Natural killer cell (primary cell): ENCODE results near the gene CENATAC. TPM values are rescaled to one million over a fixed set of nuclear protein-coding genes. Genes with fewer than 3 reads are reported as not detected.
"Not testable (repeated sequence)": the region's sequence is repeated elsewhere in the genome, so short reads cannot be mapped to it uniquely, and the experiment has no call there.

Experiments used
- ATAC-seq, 3 donors: fragments of 150-1000 bp in 2 of 3; fragments of 200-7000 bp in 1 of 3; cut with Tn5 transposase; 1 replicate in 1 of 3; 2 replicates in 2 of 3; pipeline ENCODE4 v1.10.0; 2021; ENCODE audit warnings: mild to moderate bottlenecking in 2 of 3, moderate library complexity in 2 of 3
- DNase-seq, 2 donors: peaks; one replicate each; pipeline versions ENCODE4 v3.0.0 to v3.0.0-alpha.2; 2013 to 2021; ENCODE audit warnings: mixed read lengths in 1 of 2
- H3K27ac ChIP-seq: one replicate; pipeline ENCODE4 v1.5.1; 2013; ENCODE audit warnings: mild to moderate bottlenecking, low read length
- H3K27me3 ChIP-seq: one replicate; pipeline ENCODE4 v1.6.1; 2013; ENCODE audit warnings: low read length; ENCODE audit not compliant: control insufficient read depth, insufficient read depth
- H3K36me3 ChIP-seq: one replicate; pipeline ENCODE4 v1.6.1; 2013; ENCODE audit warnings: low read length; ENCODE audit not compliant: control insufficient read depth, insufficient read depth
- H3K4me1 ChIP-seq: one replicate; pipeline ENCODE4 v1.6.1; 2013; ENCODE audit warnings: low read length; ENCODE audit not compliant: control insufficient read depth, insufficient read depth
- H3K4me3 ChIP-seq: one replicate; pipeline ENCODE4 v1.5.1; 2013; ENCODE audit warnings: low read length
- H3K9me3 ChIP-seq: one replicate; pipeline ENCODE4 v1.6.1; 2013; ENCODE audit warnings: low read length; ENCODE audit not compliant: control insufficient read depth, insufficient read depth
- H3K27ac Mint-ChIP-seq, 2 donors: one replicate each; pipeline ENCODE4 v1.8.0; 2022; ENCODE audit warnings: mild to moderate bottlenecking in 2 of 2, mixed read lengths in 2 of 2, moderate library complexity in 1 of 2
- H3K27me3 Mint-ChIP-seq, 2 donors: one replicate each; pipeline ENCODE4 v1.8.0; 2022; ENCODE audit warnings: low read depth in 2 of 2, mixed read lengths in 2 of 2
- H3K36me3 Mint-ChIP-seq: one replicate; pipeline ENCODE4 v1.8.0; 2022; ENCODE audit warnings: mixed read lengths
- H3K4me1 Mint-ChIP-seq, 2 donors: one replicate each; pipeline ENCODE4 v1.8.0; 2022; ENCODE audit warnings: mixed read lengths in 2 of 2
- H3K4me3 Mint-ChIP-seq: one replicate; pipeline ENCODE4 v1.8.0; 2022; ENCODE audit warnings: mild to moderate bottlenecking, moderate library complexity, mixed read lengths
- H3K9me3 Mint-ChIP-seq, 2 donors: one replicate each; pipeline ENCODE4 v1.8.0; 2022; ENCODE audit warnings: mixed read lengths in 2 of 2
- CTCF ChIP-seq: fragments of 200-600 bp; IDR thresholded peaks from one replicate; pipeline ENCODE4 v1.8.0; 2022; ENCODE audit warnings: antibody characterized with exemption
- WGBS: methylation state at CpG from one replicate; pipeline ENCODE4 v1.1.7; 2013; ENCODE audit warnings: missing lambda C conversion rate; ENCODE audit not compliant: insufficient coverage; 5-methylcytosine and 5-hydroxymethylcytosine counted together
- intact Hi-C: fragments of 100-400 bp; cut with micrococcal nuclease; formaldehyde crosslinking; loops from one replicate; pipeline ENCODE4 v1.14.2; 2022
- total RNA-seq, 4 donors: library from RNA; stranded (reverse); fragments of 120-200 nt in 1 of 4; gene quantifications; one replicate each; pipeline versions ENCODE4 v1.2.3 to v1.2.4, GENCODE V29; 2013 to 2022

CENATAC gene
- total RNA-seq, 3 donors from 2014 or later (not counting 1 experiment from before 2014, with no cell fraction given), result 121 to 143 (median 122) TPM

DNA sequence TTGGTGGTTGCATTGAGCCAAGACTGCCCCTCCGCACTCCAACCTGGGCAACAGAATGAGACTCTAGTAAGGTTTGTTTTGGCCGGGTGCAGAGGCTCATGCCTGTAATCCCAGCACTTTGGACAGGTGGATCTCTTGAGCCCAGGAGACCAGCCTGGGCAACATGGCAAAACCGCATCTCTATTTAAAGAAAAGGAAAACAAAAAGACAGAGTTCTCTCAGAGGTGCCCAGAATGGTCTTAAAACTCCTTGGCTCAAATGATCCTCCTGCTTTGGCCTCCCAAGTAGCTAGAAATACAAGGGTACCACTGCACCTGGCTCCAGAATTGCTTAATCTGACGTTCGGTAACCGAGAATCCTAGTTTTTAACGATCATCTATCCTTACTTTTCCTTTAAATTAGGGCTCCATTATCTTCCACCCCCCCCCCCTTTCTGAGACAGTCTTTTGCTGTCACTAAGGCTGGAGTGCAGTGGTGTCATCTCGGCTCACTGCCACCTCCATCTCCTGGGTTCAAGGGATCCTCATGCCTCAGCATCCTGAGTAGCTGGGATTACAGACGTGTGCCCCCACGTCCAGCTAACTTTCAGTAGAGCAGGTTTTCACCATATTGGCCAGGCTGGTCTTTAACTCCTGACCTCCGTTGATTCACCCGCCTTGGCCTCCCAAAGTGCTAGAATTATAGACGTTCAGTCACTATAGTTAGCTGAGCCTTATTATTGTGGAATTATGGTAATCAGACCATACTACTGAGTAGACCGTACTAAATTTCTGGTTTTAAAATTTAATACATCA is 18.5 kb downstream of the CENATAC start:
- Mint-ChIP-seq H3K4me1 (peaks cover 18 to 27% of the 10 kb centered on the region in 2 donors), H3K27ac (peak overlapping the region; percentile 99), H3K27me3 (no peaks in the 10 kb centered on the region), H3K4me3 (peak overlapping the region; percentile 99), H3K9me3 (no peaks in the 10 kb centered on the region), H3K36me3 (no peaks in the 10 kb centered on the region)
- peaks cover 52% of the 10 kb centered on the region for H3K36me3 ChIP-seq
- no peaks in the 10 kb centered on the region for H3K9me3 ChIP-seq
- DNase-seq, result no peak
- peaks cover 33% of the 10 kb centered on the region for H3K4me1 ChIP-seq
- H3K27me3 ChIP-seq, result no peaks in the 10 kb centered on the region
- WGBS, result 82% methylated on average over 13 of the region's 14 CpGs
- TF ChIP-seq CTCF, result no peak
- intact Hi-C loops, result loop anchor here (5.0 kb wide), 3 partner anchors 41 to 191 kb away; partner anchors contain the start of genes CBL, DPAGT1 and HYOU1
- peak overlapping the region; percentile 94 for H3K27ac ChIP-seq
- no peak for ATAC-seq
- no peak overlapping the region for H3K4me3 ChIP-seq

DNA sequence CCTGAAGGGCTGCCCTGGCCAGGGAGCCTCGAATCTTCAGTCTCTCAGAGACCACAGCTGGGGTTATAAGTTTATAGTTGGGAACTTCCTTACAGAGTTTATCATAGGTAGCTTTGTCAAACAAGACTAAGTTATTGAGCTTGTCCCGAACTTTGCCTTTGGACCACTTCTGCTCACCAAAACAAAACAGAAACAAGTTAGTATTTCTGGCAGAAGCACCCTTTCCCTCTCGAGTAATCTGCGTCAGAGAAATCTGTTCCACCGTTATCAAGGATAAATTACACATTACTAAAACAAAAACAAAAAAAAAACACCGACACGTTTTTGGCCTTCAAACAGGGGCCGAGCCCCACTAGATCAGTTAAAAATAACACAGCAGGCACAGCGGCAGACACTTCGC is 19.4 kb downstream of the CENATAC start:
- peak overlapping the region; percentile 99 for H3K4me3 Mint-ChIP-seq
- intact Hi-C loops, result loop anchor here (5.0 kb wide), 3 partner anchors 40 to 190 kb away; partner anchors contain the start of genes CBL, DPAGT1 and HYOU1
- peaks cover 18 to 27% of the 10 kb centered on the region in 2 donors for H3K4me1 Mint-ChIP-seq
- H3K27ac Mint-ChIP-seq, result peak overlapping the region; percentile 99
- H3K36me3 Mint-ChIP-seq, H3K27me3 Mint-ChIP-seq, H3K27me3 ChIP-seq, H3K9me3 ChIP-seq, H3K9me3 Mint-ChIP-seq, ATAC-seq: not testable (repeated sequence)
- peak in 1 of 2 donors; percentile 40 for DNase-seq
- Histone ChIP-seq H3K36me3 (peaks cover 53% of the 10 kb centered on the region), H3K27ac (peak overlapping the region; percentile 94), H3K4me1 (peaks cover 33% of the 10 kb centered on the region), H3K4me3 (peak overlapping the region; percentile 93)
- 2% methylated on average over 9 of the region's 10 CpGs for WGBS

GRCh38 chr11:119018074-119018938 is 20.4 kb downstream of the CENATAC start, which contains the start of the genes RPS25 and TRAPPC4:
Gene RPS25 (minus strand): TSS chr11:119018343. CDS start chr11:119018284, 59 bp downstream.
Gene TRAPPC4 (plus strand): TSS chr11:119018766. CDS start chr11:119018796, 30 bp downstream.
- ATAC-seq (peak; percentile 86 to 95 (median 86)), DNase-seq (peak; percentile 91 to 98)
- Histone ChIP-seq H3K36me3 (peaks cover 55% of the 10 kb centered on the region), H3K27me3 (no peaks in the 10 kb centered on the region), H3K9me3 (no peaks in the 10 kb centered on the region), H3K4me1 (peaks cover 33% of the 10 kb centered on the region), H3K27ac (peak within 1 kb of the TSS; percentile 94), H3K4me3 (peak within 1 kb of the TSS; percentile 93)
- Mint-ChIP-seq H3K27me3 (no peaks in the 10 kb centered on the region), H3K4me1 (peaks cover 18 to 27% of the 10 kb centered on the region in 2 donors), H3K9me3 (no peaks in the 10 kb centered on the region), H3K27ac (peak within 1 kb of the TSS; percentile 99), H3K36me3 (peaks cover 2% of the 10 kb centered on the region), H3K4me3 (peak within 1 kb of the TSS; percentile 99)
- intact Hi-C loops, result loop anchor here (1.0 to 5.0 kb wide), 6 partner anchors 12 to 189 kb away; partner anchors contain the start of genes CBL, CENATAC, DPAGT1 and HYOU1
- WGBS, result 0% methylated on average over 63 of the region's 63 CpGs
- no peak for TF ChIP-seq CTCF
